GM19467 (cell line): ENCODE measurements around the gene UBFD1.
"Not testable (repeated sequence)": the region's sequence is repeated elsewhere in the genome, so short reads cannot be mapped to it uniquely, and the experiment has no call there.

Experiments used
- ATAC-seq: cut with Tn5 transposase; IDR thresholded peaks from one replicate; pipeline ENCODE4 v1.9.1; 2021; ENCODE audit warnings: mild to moderate bottlenecking, moderate library complexity; ENCODE audit not compliant: unreplicated experiment

UBFD1 gene

GRCh38 chr16:23564575-23565363, 7.2 kb downstream of the UBFD1 start:
- no peak for ATAC-seq

DNA sequence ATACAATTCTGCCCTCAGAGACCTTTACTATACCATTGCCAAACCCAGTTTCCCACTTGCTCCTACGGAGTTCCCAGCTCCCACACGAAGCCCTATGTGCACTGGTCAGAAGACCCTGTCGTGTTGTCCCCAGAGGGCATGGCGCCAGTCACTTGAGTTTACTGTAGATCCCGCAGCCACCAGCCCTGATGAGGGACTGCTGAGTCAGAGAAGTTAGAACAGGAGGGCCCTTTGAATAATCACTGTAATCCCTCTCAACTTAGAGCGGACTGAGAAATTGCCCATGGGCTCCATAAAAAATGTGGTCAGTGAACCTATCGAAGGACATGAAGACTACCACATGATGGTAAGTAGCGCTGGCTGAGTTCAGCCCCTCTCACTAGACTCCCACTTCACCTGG, 9.2 kb downstream of the UBFD1 start:
- no peak for ATAC-seq

- no peak for ATAC-seq
Observed at GRCh38 chr16:23567602-23568001, 10.1 kb downstream of the UBFD1 start.

DNA sequence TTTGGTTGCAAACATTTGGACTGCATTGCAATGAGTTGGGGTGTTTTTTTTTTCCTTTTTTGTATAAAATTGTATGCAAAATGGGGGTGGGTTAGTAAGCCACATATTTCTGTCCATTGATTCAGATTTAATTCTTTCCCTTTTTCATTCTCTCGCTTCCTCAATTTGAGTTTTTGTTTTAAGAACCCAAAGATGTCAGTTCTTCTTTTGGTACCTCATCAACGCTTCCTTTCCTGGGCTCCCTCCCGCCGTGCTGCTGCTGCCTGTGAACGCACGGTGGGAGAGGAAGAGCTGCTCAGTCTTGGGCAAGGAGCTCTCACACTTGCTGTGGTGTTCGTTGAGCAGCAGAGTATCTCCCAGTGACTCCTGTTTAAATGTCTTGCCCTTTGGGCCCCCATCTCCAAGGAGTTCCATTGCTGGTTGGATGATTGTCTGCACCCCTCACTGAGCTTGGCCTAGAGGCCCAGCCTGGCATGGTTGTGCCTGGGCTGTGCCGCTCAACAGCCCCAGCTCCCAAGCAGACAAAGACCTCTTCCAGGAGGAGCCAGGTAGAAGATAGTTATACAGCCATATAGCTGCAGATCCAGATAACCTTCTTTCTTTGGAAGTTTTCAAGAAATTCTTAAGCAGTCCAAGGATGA, 13.6 kb downstream of the UBFD1 start:
- no peak for ATAC-seq

- ATAC-seq: no peak
Observed at GRCh38 chr16:23571895-23572294, 14.4 kb downstream of the UBFD1 start.

DNA sequence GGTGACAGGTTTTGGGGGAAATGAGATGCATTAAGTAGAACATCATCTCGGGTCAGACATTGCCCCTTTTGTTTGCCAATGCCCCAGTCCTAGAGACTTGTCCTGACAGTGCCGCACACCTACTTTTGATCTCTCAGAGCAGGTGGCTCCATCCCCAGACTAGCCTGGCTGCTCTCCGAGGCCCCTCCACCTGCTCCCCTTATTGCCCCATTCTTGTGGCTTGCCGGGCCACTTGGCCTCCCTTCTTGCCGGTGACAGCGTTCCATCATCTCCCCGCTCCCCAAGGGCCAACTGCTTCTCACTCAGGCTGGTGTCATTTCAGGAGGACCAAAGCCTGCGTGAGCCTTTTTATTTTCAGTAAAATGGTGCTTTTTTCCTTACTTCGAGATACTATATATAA, 14.9 kb downstream of the UBFD1 start:
- no peak for ATAC-seq

DNA sequence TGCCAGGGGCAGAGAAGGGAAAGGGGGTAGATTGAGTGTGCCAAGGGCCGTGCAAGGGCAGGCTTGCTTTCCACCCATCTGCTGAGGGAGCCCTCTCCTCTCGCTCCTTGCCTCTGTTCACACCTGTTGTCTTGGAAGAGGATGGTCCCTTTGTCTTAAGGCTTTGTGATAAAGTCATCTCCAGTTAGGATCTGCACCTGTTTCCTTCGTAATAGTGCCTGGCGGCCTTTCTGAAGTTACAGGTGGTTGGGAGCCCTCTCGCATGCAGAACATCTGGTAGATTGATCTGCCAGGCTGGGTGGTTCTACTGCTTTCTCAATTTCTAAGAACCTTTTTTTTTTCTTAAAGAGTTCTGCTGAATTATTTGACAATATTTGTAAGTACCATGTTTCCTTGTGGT, 16.3 kb downstream of the UBFD1 start:
- no peak for ATAC-seq

DNA sequence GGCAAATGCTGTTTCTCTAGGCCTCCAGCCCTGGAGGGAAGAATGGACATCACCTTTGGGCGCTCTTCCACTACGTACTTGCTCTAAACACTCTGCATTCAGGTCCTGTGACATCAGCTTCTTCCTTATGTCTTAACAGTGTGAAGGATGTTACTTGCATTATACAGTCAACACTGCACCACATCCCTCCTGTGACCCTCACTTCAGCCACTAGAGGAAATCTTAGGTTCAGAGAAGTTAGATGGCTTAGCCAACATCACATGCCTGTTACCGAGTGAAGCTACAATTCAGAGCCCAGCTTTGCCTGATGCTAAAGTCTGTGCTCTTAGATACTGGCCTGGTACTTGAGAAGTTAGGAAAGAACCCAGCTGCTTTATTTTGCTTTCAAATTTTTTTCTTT, 18.3 kb downstream of the UBFD1 start:
- no peak for ATAC-seq

GRCh38 chr16:23577493-23577892, 20.0 kb downstream of the UBFD1 start:
- no peak for ATAC-seq

DNA sequence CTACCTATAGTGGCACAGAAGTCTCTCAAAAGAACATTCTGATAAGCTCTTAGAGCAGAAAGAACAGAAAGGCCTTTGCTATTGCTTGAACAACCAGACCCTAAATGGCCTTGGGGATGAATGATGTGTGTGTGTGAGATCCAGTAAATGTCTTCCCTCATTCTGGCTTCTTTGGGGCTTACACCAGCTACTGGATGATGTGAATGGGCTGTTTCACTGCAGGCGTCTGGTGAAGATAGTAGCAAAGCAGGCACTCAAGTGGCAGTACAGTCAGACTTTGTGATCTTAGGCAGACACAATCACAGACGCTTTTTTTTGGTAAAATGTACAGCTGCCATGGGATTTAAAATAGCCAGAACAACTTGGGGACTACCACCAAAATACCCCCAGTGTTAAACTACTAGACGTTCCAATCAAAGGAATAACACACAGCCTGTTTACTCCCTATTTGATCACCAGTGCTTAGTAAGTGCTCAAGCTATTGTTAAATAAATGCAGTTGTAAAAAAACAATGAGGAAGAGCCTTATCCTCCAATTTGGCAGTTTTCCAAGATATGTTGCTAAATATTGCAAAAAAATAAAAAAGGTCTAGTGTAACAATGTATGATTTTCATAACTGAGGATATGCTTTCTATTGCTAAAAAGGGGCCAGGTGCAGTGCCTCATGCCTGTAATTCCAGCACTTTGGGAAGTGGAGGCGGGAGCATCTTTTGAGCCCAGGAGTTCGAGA, 20.7 kb downstream of the UBFD1 start:
- ATAC-seq: no peak

GRCh38 chr16:23579371-23579770, 21.8 kb downstream of the UBFD1 start:
- no peak for ATAC-seq

GRCh38 chr16:23580391-23580790, 22.9 kb downstream of the UBFD1 start:
- ATAC-seq: no peak

DNA sequence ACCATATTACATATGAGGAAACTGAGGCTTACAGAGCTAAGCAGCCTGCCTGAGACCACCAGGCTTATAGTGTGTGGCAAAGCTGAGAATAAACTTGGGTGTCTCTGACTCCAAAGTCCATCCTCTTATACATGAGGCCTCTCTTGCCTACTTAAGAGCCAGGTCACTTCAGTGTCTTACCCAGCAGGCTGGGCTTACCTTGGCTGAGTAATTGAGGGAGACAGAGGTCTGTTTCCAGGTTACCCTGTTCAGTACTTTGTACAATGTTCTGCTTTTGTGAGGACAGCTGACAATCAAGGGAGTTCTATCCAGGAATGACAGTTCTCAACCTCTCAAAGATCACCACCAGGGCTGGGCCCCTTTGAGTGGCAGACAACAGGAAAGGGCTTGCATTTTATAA, 24.2 kb downstream of the UBFD1 start:
- ATAC-seq: no peak

DNA sequence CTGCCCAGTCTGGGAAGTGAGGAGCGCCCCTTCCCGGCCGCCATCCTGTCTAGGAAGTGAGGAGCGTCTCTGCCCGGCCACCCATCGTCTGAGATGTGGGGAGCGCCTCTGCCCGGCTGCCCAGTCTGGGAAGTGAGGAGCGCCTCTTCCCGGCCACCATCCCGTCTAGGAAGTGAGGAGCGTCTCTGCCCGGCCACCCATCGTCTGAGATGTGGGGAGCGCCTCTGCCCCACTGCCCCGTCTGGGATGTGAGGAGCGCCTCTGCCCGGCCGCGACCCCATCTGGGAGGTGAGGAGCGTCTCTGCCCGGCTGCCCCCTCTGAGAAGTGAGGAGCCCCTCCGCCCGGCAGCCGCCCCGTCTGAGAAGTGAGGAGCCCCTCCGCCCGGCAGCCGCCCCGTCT, 25.7 kb downstream of the UBFD1 start:
- not testable (repeated sequence) for ATAC-seq

- no peak for ATAC-seq
Observed at GRCh38 chr16:23584186-23585076, 26.9 kb downstream of the UBFD1 start.

- ATAC-seq: no peak
Observed at GRCh38 chr16:23587726-23588125, 30.2 kb downstream of the UBFD1 start.

GRCh38 chr16:23590181-23590580, 32.7 kb downstream of the UBFD1 start:
- no peak for ATAC-seq

DNA sequence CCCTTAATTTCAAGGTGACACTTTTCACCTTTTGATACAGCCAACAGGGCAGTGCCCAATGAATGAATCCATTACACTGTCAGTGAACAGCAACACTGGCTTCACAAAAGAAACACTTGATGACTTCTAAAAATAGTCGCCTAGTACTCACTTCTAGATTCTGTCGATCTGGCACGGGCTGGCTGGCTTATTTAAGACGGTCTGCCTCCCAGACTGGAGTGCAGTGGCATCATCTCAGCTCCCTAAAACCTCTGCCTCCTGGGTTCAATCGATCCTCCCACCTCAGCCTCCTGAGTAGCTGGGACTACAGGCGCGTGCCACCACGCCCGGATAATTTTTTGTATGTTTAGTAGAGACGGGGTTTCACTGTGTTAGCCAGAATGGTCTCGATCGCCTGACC, 36.7 kb downstream of the UBFD1 start:
- no peak for ATAC-seq

DNA sequence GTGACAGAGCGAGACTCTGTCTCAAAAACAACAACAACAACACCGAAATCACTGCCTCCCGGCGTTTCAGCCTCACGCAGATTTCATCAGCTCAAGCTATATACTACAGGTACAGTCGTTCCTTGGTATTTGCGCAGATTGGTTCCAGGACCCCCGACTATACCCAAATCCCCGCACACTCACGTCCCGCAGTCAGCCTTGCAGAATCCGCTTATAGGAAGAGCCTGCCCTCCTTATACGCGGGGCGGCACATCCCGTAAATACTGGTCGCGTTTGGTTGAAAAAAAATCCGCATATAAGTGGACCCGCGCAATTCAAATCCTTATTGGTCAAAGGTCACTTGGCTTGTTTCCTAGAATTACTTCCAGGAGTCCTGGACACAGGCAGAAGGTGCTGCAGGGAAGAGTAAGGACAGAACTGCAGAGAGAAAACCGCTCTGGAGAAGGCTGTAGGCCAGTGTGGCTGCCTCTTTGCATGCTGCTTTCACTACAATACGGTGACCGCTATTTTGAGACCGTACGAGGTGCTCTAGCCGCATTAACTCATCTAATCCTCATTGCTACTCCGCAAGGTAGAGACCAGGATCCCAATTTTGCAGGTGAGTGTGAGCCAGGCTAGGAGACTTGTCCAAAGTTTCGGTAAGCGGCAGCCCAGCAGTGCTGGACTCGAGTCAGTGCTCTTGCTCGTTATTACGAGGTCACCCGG, 37.9 kb downstream of the UBFD1 start:
- ATAC-seq: no peak

GRCh38 chr16:23595951-23596720, 38.6 kb downstream of the UBFD1 start, which contains the start of gene NDUFAB1:
NDUFAB1 (minus strand) TSS chr16:23596316; CDS start chr16:23596290, 26 bp downstream.
- peak; percentile 81 for ATAC-seq
